HG03135 (cell line): Measurements from ENCODE around the gene RNF25.

Experiments
- ATAC-seq: cut with Tn5 transposase; IDR thresholded peaks from one replicate; pipeline ENCODE4 v1.9.1; 2021; ENCODE audit warnings: mild to moderate bottlenecking, moderate library complexity; ENCODE audit not compliant: unreplicated experiment

The RNF25 gene

GRCh38 chr2:218627939-218628338 lies 43.9 kb downstream of the RNF25 start:
- ATAC-seq: no peak

- no peak for ATAC-seq
Measured at GRCh38 chr2:218626369-218626768, 45.4 kb downstream of the RNF25 start.

GRCh38 chr2:218623366-218623705 lies 48.5 kb downstream of the RNF25 start:
- ATAC-seq: no peak

- ATAC-seq: no peak
Measured at GRCh38 chr2:218622606-218623365, 49.0 kb downstream of the RNF25 start.

GRCh38 chr2:218621007-218621406 lies 50.8 kb downstream of the RNF25 start:
- ATAC-seq: no peak

- ATAC-seq: no peak
Measured at GRCh38 chr2:218618102-218618860, 53.5 kb downstream of the RNF25 start.

- no peak for ATAC-seq
Measured at GRCh38 chr2:218615868-218616315, 55.9 kb downstream of the RNF25 start.
